ENCODE data around the gene LAMC1. TPM values are rescaled to one million over a fixed set of nuclear protein-coding genes. Genes with fewer than 3 reads are reported as not detected.

Gene LAMC1
- polyA plus RNA-seq, 1 of the 3 experiments (the other 2 are of a cell fraction), result 101 TPM

DNA sequence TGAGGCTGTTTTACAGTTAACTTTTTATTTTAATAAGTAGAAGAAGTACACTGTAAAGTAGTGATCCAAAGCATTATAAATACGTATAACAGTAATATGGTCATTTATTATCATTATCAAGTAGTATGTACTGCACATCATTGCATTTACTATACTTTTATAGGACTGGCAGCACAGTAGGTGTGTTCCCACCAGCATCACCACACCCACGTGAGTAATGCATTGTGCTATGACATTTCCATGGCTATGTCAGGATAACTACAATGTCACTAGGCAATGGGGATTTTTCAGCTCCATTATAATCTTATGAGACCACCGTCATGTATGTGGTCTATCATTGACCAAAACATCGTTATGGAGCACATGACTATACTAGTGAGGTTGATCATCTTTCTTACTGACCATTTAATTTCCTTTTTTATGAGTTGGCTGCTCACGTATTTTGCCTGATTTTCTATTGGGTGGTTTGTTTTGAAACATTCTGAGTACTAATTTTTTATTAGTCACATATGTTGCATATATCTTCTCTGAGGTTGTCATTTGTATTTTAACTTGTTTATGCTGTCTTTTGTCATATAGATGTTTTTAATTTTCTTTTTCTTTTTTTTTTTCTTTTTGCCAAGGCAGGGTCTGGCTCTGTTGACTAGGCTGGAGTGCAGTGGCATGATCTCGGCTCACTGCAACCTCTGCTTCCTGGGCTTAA, 44.9 kb upstream of the LAMC1 start:
- CTCF ChIA-PET, result interaction anchor here (1.1 to 3.7 kb wide), 2 partner anchors 16 to 507 kb away, joined by 3 to 10 read pairs; no protein-coding TSS in a partner anchor
- no peak overlapping the region for H3K27ac ChIP-seq (ENCODE audit: low read depth in 2 of 2, low read length in 1 of 2)
- H3K36me3 ChIP-seq (replicated peaks in 1 of 2; ENCODE audit: control insufficient read depth in 1 of 2, insufficient read depth in 2 of 2, low read length in 1 of 2), result no peaks in the 10 kb centered on the region
- TF ChIP-seq RFX5 (IDR thresholded peaks at IDR 0.05; ENCODE audit: low read length) (no peak), FOXJ3 (CRISPR knock-in tag; IDR thresholded peaks at IDR 0.05) (no peak), RXRA (IDR thresholded peaks at IDR 0.05; ENCODE audit: borderline replicate concordance, low read depth) (no peak), YY1 (IDR thresholded peaks at IDR 0.05; ENCODE audit: low read depth) (no peak), FOXM1 (IDR thresholded peaks at IDR 0.05; ENCODE audit: low read depth) (no peak), MEF2A (IDR thresholded peaks at IDR 0.05; ENCODE audit: borderline replicate concordance, low read depth) (no peak), FOSL2 (IDR thresholded peaks at IDR 0.05; ENCODE audit: borderline replicate concordance, low read depth) (no peak), SIN3A (IDR thresholded peaks at IDR 0.05; ENCODE audit: borderline replicate concordance, low read depth, low read length) (no peak), USF2 (IDR thresholded peaks at IDR 0.05; ENCODE audit: borderline replicate concordance, low read depth, low read length) (no peak), EZH2phosphoT487 (IDR thresholded peaks at IDR 0.05; ENCODE audit: borderline replicate concordance, low read depth) (no peak), REST (IDR thresholded peaks at IDR 0.05; ENCODE audit: low read depth, low read length) (no peak), POLR2AphosphoS5 (IDR thresholded peaks at IDR 0.05; ENCODE audit: low read depth, low read length) (no peak), MXI1 (IDR thresholded peaks at IDR 0.05; ENCODE audit: low read depth, low read length) (no peak), MAX (IDR thresholded peaks at IDR 0.05; ENCODE audit: low read depth) (no peak), TCF12 (IDR thresholded peaks at IDR 0.05) (no peak)
- TF ChIP-seq, protein P1, sequence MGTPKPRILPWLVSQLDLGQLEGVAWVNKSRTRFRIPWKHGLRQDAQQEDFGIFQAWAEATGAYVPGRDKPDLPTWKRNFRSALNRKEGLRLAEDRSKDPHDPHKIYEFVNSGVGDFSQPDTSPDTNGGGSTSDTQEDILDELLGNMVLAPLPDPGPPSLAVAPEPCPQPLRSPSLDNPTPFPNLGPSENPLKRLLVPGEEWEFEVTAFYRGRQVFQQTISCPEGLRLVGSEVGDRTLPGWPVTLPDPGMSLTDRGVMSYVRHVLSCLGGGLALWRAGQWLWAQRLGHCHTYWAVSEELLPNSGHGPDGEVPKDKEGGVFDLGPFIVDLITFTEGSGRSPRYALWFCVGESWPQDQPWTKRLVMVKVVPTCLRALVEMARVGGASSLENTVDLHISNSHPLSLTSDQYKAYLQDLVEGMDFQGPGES (IDR thresholded peaks at IDR 0.05; ENCODE audit: low read depth, low read length), result no peak
- no peak overlapping the region for H3K4me2 ChIP-seq
- H3K9ac ChIP-seq, result no peak overlapping the region
- H3K79me2 ChIP-seq (ENCODE audit: insufficient read depth), result no peaks in the 10 kb centered on the region
- WGBS (ENCODE audit: low lambda C conversion rate), result 87% methylated on average over 6 of the region's 6 CpGs
- no peak overlapping the region for H2AFZ ChIP-seq (ENCODE audit: low read depth)
- no peaks in the 10 kb centered on the region for H3F3A ChIP-seq (replicated peaks; ENCODE audit: insufficient read depth)
- H3K4me3 ChIP-seq (ENCODE audit: low read depth in 2 of 2, low read length in 1 of 2), result no peak overlapping the region
- POLR2A ChIA-PET, result no interaction called here
- DNase-seq, result no peak
- H3K27me3 ChIP-seq (ENCODE audit: insufficient read depth), result no peaks in the 10 kb centered on the region
- H3K9me3 ChIP-seq, result no peaks in the 10 kb centered on the region
- H4K20me1 ChIP-seq (ENCODE audit: insufficient read depth), result no peaks in the 10 kb centered on the region
- H3K4me1 ChIP-seq (ENCODE audit: control insufficient read depth in 1 of 2, insufficient read depth in 2 of 2, low read depth in 1 of 2, low read length in 1 of 2), result no peaks in the 10 kb centered on the region
- no peaks in the 10 kb centered on the region for H3K9me2 ChIP-seq

Data from SK-N-SH (cell line).